Neural progenitor cell (in vitro differentiated cells): ENCODE data around the gene CFAP299.

Experiments
- CTCF ChIP-seq: fragments of 200-600 bp; sonication (generic); IDR thresholded peaks from 2 replicates; pipeline ENCODE4 v1.5.1; 2017; ENCODE audit warnings: antibody characterized with exemption, mild to moderate bottlenecking
- EZH2 ChIP-seq: fragments of 200-600 bp; sonication (generic); IDR thresholded peaks from 2 replicates; pipeline ENCODE4 v1.6.1; 2017; ENCODE audit warnings: antibody characterized with exemption, mild to moderate bottlenecking, moderate library complexity

GRCh38 chr4:80614319-80614718 is 278.8 kb downstream of the CFAP299 start:
- TF ChIP-seq CTCF (no peak), EZH2 (no peak)
